Endometrial microvascular endothelial cells (primary cell): ENCODE data around the gene AKAP10. TPM values are rescaled to one million over a fixed set of nuclear protein-coding genes. Genes with fewer than 3 reads are reported as not detected.
"Not testable (repeated sequence)": the region's sequence is repeated elsewhere in the genome, so short reads cannot be mapped to it uniquely, and the experiment has no call there.

ENCODE experiments used
- in situ Hi-C: cut with HindIII; loops from 2 replicates; pipeline ENCODE4 v1.10.0; 2017; ENCODE audit warnings: low sequenced_read_pairs, low pct_unique_long_range_greater_than_20kb; ENCODE audit errors: inconsistent ontology term
- total RNA-seq: library from RNA; depleted of rRNA; stranded (reverse); fragments of >200 nt; gene quantifications from one replicate; pipeline ENCODE4 v1.2.3, GENCODE V29; 2015; ENCODE audit errors: inconsistent ontology term

The AKAP10 gene
- 18.8 TPM for total RNA-seq

DNA sequence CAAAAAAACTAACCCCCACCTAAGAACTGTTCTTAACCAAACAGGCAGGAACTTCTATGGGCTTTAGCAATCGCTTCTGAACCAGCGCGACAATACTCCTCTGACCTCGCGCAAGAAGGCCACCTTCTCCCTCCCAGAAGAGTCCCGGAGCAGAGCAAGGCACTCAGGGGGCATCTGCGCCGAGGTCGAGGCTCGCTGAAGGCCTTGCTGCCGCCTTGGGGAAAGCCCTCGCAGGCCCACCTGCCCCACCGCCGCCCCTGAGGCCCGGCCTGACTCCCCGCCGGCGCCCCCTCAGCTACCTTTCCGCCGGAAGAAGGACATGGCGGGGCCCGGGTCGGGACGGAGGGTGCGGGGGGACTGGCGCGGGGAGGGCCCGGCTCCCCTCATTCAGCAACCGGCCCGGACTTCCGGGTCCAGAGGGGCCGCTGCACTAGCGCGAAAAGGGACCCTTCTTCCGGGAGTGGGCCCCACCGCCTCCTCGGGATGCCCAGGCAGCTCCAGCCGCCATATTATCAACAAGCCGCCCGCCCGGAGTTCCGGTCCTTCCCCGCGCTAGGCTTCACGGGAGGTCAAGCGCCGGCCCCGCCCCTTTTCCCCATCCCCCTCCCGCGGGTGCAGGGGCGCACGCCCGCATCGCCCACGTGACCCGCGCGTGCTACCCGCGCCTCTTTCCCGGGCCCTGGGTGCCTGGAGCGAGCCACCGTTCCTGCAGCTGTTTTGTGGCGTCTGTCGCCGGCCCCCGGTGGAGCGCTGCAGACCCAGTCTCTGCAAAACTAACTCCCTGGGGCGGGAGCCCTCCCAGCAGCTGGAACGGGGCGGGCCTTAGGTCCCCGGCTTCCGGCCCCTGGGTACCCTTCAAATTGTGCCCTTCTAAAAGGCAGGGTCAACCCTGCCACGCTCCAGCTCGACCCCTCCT is at the start of gene AKAP10:
Gene AKAP10, minus strand, starts transcription at position 536 of the 916 bp plus-strand sequence. Its CDS starts 149 bp downstream, at position 387.
- in situ Hi-C loops, result no loop called here

- in situ Hi-C loops, result no loop called here
Observed at GRCh38 chr17:20026960-20027359, 49.3 kb upstream of the AKAP10 start.

- in situ Hi-C loops, result no loop called here
Observed at GRCh38 chr17:20022701-20023100, 45.1 kb upstream of the AKAP10 start.

DNA sequence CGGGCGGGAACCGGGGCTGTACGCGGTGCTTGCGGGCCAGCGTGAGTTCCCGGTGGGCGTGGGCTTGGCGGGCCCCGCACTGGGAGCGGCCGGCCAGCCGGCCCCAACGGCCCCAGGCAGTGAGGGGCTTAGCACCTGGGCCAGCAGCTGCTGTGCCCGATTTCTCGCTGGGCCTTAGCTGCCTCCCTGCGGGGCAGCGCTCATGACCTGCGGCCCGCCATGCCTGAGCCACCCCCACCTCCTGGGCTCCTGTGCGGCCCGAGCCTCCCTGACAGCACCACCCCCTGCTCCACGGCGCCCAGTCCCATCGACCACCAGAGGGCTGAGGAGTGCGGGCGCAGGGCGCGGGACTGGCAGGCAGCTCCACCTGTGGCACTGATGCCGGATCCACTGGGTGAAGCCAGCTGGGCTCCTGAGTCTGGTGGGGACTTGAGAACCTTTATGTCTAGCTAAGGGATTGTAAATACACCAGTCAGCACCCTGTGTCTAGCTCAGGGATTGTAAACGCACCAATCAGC is 38.9 kb upstream of the AKAP10 start:
- in situ Hi-C loops, result not testable (repeated sequence)

GRCh38 chr17:20012017-20012536 is 34.4 kb upstream of the AKAP10 start:
- in situ Hi-C loops, result no loop called here

DNA sequence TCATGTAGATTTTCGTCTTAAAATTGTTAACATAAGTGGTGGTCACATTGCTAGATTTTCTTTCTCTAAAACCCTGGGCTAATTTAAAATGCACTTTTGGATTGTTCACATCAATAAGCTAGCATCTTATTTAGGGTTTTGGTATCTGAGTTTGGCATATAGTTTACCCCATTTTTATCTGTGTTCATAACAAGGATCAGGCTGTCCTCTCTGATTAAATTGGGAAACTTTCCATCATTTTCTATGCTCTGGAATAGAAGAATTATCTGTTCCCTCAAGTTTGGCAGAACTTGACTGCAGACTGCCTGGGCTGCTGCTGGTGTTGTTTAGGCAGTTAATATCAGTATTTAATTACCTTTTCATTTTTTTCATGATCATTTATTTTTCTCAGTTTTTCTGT is 33.3 kb upstream of the AKAP10 start:
- in situ Hi-C loops, result no loop called here

DNA sequence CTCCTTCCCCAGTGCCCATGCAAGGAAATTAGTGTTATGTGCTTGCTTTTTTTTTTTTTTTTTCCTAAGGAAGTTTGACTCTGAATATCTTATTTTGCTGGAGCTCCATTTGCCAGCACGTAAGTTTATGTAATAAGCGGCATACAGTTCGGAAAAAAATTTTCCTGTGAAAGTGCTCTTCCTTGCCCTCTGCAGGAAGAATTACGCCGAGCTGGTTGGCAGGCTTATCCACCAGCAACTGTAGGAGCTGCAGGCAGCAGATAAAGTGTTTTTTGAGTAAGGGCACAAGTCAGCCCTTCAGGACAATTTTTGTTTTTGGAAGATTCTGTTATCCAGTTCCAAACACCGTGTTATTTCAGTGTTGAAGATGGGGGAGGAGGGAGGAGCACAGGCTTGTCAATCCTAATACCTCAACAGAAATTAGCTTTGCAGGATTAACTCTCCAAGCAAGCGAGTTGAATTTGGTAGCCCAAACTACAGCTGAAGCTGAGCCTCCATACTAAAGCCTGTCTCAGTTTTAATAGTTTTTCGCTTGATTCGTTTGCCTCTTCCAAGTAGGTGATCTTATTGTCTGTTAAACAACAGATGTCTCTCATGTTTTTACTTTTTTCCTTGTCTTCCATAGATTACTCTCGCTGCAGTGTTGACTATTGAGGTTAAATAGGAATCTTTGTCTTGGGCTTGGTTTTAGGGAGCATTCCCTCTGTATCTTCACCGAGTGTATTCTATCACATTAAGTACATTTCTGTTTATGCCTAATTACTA is 32.7 kb upstream of the AKAP10 start:
- in situ Hi-C loops, result no loop called here

GRCh38 chr17:20009302-20010098 is 31.9 kb upstream of the AKAP10 start, which contains the start of gene SPECC1:
Gene SPECC1, plus strand, starts transcription at chr17:20009359. Its CDS starts 87,293 bp downstream, at chr17:20096652.
- in situ Hi-C loops, result no loop called here

- in situ Hi-C loops, result no loop called here
Observed at GRCh38 chr17:20009052-20009301, 31.3 kb upstream of the AKAP10 start.

DNA sequence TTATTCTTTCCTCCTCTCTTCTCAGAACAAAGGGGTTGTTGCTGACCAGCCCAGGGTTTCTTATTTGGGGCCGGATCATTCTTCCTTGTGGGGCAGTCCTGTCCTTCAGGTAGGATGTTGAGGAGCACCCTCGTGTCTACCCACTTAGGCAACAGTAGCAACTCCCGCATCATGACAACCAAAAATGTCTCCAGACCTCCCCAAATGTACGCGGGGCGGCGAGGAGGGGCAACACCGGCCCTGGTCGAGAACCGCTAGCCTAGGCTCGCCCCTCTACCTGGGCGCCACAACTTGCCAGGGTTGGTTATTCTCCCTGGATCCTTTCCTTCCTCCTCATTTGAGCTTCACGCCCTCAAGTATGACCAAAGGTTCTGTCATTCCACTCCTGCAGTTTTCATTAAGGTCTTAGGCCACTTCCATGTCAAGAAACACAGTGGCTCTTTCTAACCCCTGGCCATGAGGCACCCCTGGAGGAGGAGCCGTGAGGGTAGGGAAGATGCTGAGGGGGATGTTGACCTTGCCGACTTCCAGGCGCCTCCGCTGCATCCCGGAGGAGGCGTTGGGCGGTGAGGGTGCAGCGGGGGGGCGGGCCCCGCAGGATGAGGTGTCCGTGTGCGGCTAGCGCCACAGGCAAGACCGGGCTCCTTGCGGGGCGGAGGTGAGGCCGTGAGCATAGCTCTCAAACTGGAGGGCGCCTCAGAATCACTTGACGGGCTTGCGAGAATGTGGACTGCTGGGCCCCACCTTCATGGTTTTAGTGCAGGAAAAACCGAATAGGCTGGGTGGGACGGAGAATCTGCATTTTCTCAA is 30.8 kb upstream of the AKAP10 start:
- in situ Hi-C loops, result no loop called here

DNA sequence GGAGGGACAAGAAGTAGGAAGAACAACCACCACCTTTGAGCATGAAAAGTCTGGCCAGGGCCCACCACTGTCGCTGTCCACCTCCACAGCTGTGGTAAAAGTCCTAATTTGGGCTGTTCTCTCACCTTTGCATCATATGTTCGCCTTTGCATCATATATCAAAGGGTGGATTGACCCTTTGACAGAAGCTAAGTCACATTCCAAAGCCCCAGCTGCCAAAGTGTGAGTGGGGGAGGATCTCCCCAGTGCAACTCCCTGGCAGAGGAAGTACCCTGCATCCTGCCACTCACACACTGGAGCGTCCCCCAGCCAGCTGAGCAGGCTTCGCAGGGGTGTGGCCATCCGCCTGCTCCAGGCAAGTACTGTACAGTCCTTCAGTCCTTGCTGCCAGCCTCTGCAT is 18.9 kb upstream of the AKAP10 start:
- in situ Hi-C loops, result no loop called here

GRCh38 chr17:19996086-19996485 is 18.5 kb upstream of the AKAP10 start:
- in situ Hi-C loops, result no loop called here

DNA sequence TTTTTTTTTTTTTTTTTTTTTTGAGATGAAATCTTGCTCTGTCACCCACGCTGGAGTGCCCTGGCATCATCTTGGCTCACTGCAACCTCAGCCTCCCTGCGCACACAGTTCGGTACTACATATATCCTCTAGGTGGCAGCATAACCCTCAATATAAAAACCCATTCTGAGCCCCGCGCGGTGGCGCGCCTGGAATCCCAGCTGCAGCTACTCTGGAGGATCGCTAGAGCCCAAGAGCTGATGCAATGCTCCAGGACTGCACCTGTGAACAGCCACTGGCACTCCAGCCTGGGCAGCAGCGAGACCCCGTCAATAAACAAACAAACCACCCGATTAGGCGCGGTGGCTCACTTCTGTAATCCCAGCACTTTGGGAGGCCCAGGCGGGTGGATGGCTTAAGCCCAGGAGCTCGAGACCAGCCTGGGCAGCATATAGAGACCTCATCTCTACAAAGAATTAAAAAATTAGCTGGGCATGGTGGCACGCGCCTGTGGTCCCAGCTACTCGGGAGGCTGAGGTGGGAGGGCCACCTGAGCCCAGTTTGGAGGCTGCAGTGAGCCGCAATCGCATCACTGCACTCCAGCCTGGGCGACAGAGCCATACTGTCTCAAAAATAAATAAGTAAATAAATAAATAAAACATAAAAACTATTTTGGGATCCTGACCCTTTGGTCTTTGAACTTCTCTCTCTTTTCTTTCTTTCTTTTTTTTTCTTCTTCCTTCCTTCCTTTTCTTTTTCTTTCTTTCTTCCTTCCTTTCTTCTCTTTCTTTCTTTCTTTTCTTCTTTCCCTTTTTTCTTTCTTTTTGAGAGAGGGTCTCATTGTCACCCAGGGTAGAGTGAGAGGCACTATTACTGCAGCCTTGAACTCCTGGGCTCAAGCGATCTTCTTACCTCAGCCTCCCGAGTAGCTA is 15.4 kb upstream of the AKAP10 start:
- in situ Hi-C loops, result no loop called here

GRCh38 chr17:19991252-19991885 is 13.7 kb upstream of the AKAP10 start:
- in situ Hi-C loops, result no loop called here

DNA sequence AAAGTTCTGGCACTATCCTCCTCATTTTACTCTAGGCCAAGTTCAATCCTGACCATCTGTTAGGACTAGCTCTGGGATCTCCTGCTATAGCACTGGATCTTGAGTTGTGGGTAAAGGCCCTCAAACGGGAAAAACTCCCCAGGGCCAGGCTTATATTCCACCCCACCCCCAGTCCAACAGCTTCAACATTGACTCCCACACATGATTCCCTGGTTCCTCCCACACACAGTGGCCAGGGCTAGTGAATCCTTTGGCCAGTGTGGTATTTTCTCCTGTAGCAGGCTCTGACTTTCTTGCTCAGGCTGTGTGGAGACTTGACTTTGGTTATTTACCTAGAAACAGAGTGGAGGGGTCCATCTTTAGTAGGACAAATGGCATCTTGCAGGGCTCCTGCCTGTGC is 10.3 kb upstream of the AKAP10 start:
- in situ Hi-C loops, result no loop called here

- in situ Hi-C loops, result no loop called here
Observed at GRCh38 chr17:19986941-19987861, 9.6 kb upstream of the AKAP10 start.
